HG02938 (cell line): ENCODE data around the gene CACNA1G.

ENCODE experiments used
- ATAC-seq: cut with Tn5 transposase; IDR thresholded peaks from one replicate; pipeline ENCODE4 v1.9.1; 2021; ENCODE audit warnings: mild to moderate bottlenecking, moderate library complexity; ENCODE audit not compliant: unreplicated experiment

The CACNA1G gene

DNA sequence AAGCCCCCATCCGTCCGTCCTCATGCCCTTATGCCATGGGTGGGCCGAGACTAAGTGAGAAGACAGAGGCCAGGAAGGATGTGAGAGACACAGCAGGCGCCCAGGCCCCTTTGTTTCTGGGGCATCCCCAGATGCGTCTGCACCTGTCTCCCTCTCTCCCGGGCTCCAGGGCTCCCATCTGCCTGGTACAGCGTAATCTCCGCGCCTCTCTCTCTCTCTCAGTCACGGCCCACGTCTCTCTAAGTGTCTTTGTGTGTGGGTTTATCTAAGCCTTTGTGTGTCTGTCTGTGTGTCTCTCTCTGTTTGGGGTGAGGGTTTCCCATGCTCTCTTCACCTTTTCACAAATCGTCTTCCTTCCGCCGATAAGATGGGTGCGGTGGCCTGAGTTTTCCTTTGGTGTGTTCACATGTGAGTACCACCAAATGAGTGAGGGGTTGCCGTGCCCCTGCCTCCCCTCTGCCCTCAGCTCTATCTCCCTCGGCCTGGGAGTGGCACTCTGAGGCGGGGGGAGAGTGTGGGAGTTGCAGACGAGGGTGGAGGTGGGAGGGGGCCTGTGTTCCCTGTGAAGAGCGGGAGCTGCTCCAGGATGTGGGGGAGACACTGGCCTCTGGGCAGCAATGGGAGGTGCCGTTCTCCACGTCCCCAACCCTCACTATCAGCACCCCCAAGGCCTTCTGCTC, 48.3 kb downstream of the CACNA1G start:
- no peak for ATAC-seq

DNA sequence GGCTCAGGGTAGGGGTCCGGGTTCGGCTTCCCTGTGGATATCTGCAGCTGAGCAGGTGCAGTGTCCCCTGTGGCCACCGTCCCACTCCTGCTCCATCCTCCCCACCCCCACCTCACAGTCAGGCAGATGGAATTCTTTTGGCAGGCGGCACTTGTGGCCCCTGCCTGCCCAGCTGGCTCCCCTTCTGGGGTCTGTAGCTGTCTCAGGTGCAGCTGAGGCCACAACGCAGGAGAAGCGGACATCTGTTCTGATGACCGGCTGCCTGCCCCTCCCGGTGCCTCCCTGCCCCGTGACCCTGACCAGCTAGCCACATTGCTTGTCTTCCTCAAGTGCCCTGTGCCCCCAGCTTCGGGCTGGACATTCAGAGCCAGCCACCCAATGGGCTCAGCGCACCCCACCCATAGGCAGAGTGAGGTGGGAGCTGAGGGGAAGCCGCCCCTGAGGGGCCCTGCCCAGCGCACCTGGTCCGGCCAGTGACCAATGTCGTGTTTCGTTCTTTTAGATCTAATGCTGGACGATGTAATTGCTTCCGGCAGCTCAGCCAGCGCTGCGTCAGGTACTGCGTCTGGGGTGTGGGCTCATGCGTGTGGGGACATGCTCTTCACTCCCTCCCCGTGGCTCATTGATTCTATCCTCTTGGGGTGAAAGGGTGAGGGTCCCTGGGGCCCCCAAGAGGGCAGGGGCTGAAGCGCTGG, 49.0 kb downstream of the CACNA1G start:
- no peak for ATAC-seq

DNA sequence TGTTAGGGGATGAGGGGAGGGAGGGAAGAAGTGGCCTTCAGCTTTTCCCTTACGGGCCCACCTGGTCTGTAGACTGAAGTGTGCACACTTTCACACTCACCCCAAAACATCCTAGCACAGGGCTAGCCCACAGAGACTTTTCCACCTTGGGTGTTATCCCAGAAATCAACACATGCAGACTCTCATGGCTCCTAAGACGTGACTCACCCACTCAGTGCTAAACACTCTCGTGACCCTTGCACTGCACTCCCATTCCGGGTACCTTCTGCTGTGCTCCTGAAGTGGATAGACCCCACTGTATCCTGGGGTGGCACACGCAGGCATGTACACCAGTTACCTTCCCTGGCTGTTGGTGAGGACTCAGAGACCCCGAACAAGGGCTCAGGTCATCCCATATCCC, 51.1 kb downstream of the CACNA1G start:
- ATAC-seq = no peak

DNA sequence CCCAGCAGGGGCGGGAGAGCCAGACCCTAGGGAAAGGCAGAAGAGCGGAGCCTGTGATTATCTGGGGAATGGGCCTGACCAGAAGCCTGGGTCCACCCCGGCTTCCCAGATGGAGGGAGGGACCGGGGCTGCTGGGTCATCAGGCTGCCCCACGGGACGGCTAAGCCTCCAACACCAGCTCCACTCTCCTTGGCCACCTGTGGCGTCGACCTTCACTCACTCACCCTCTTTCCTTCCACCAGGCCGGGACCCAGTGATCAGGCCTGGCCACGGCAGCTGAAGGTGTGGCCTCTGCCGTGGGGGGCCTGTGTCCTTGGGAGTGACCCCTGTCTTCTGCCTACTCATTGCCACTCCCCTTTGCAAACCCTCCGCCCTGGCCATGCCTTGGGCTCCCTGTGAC, 51.8 kb downstream of the CACNA1G start:
- ATAC-seq = no peak

DNA sequence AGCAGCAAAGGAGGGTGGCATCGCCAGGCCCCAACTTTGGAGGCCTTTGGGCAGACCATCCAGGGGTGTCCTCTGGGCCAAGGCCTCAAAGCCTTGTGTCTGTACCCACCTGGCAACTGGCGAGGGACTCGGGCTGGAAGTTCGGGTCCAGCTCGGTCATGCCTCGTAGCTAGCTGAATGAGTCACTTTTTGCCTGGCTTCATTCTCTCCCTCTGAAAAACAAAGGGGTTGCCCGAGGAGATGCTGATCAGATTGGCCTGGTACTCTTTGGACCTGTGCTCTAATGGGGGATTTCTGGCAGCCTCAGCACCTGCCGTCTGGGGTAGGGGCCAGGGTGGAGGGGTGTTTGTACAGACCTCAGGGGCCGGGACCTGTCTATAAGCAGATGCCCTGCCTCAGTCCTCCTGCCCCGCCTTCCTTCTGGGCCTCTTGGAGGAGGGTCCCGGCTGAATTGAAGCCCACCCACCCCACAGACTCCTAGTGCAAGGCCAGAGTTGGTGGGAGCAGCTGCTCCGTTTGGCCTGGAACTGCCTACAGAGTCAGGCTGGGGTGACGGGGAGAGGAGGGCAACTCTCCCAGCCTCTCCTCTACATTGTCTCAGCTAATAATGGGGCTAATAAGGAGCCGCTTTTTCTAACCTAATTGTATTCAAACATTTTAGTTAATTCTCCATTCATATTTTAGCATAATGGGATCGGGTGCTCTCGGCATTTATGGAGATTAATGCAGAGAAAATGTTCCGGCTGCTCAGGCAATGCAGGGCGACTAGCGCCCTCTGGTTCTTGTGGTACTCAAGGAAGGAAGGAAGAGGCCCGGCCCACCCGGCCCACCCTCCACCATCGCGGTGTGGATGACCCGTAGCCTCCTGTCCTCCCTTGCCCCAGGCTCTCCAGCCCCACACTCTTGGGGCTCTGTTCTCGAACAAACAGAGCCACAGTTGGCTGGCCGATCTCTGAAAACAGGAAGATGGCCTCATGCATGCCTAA, 52.8 kb downstream of the CACNA1G start:
- ATAC-seq = no peak

DNA sequence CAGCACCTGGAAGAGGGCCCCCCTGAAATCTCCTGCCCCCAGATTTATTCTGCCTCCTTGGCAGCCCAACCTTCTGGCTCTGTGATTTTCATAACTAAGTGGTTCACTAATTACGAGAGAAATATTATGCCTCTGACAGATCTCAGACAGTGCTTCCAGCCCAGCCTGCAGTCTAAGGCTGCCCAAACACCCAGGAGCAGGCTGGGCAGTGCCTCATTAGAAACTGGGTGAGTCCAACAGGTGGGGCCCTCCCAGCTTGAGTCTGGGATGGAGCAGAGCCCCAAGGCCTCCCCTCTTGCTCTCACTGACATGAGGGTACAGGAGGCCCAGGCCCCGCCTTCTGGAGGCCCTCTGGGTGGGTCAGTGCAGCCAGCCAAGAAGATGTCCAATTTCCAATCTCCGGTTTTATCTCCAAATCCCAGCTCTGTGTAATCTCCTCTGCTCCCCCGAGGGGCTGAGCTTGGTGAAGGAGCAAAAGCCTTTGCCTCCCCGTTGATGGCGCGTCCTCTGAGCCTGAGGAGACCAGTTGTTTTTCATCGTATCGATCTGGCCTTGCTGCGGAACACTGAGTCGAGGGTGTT, 54.0 kb downstream of the CACNA1G start:
- no peak for ATAC-seq

DNA sequence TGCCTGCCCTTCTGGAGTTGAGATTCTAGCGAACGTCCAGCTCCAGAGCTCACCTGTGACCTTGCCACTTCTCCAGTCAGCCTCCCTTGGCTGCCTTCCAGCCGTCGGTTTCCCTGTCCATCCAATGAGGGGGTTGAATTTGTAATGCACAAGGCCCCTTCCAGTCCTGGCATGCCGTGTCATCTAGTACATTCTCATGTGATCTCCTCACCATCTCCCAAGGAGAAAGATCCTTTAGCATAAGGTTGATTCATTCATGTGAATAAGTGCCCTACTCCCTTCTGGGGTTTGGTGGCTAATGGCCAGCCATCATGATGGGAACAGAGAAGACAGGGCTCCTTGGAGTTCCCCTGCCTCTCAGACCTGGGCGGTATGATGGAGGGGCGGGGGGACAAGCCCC, 55.3 kb downstream of the CACNA1G start:
- ATAC-seq = no peak

DNA sequence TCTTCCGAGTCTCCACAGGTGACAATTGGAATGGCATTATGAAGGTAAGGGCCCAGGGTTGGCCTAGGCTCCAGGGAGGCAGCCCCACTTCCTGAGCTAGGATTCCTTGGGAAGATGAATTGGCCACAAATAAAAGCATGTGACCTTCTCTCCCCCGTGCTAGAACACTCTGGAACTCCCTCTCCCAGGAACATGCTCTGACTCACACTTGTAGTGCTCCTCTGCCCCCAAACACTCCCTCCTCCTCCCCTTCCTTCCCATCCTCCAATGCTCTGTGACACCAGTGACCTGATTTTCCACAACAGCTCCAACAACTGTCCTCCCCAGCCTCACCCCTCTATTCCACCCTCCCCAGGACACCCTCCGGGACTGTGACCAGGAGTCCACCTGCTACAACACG, 57.8 kb downstream of the CACNA1G start:
- no peak for ATAC-seq

DNA sequence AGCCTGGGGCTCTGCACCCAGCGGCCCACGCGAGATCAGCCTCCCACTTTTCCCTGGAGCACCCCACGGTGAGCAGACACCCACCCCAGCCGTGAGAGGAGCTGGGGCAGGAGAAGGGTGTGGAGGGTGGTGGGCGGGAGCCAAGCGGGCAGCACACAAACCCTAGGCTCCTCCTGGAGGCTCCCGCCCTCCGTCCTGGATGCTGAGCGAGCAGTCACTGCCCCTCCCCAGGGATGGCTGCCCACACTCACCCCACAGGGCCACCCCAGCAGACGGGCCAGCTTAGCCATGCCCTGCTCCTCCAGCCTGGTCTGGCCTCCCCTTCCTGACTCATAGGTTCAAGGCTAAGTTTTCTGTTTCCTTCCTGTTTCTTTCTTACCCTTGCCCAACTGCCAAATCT, 58.4 kb downstream of the CACNA1G start:
- no peak for ATAC-seq

DNA sequence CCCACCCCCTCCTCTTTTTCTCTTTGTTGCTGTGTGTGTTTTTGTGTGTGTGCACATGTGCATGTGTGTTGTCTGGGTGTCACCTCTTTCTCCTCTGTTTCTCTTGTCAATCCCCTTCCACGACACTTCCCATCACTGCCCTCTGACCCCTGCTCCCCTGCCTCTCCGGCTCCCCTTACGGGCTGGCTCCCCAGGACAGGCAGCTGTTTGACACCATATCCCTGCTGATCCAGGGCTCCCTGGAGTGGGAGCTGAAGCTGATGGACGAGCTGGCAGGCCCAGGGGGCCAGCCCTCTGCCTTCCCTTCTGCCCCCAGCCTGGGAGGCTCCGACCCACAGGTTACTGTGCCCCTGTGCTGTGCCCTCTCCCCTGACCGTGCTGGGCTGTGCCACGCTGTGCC, 59.0 kb downstream of the CACNA1G start:
- ATAC-seq = no peak

DNA sequence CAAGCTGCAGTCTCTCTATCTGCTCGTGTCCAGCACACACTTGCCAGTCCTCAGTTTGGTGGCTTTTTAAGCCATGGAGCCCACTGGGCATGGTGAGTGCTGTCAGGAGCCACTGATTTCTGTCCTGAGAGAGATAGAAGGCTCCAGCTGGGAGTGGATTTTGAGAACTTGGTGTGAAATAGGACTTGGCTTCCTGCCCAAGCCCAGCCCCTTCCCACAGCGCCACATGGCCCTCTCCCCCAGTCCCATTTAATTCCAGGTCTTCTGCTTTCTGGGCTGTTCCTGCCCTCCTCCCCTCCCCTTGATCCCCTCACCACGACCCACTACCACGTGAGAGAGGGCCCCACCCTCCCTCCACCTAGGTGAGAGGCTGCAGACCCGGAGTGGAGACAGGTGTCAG, 59.7 kb downstream of the CACNA1G start:
- ATAC-seq = no peak

DNA sequence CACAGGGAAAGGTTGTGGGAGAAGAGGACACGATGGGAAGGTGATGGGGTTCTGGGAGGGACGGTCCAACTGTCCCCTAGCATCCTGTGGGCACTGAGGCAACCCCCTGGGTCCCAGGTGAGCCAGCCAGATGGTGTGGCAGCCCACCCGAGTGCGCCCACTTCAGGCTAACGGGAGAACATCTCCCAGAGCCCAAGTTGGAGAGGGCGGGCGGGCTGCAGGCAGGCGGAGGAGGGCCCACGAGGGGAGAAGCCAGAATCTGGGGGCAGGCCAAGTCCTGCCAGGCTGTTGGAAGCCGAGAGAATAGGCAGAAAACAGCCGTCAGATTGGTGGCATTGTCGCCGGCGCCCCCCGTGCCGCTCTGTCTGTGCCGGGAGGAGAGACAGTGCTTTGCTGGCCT, 60.3 kb downstream of the CACNA1G start:
- no peak for ATAC-seq

DNA sequence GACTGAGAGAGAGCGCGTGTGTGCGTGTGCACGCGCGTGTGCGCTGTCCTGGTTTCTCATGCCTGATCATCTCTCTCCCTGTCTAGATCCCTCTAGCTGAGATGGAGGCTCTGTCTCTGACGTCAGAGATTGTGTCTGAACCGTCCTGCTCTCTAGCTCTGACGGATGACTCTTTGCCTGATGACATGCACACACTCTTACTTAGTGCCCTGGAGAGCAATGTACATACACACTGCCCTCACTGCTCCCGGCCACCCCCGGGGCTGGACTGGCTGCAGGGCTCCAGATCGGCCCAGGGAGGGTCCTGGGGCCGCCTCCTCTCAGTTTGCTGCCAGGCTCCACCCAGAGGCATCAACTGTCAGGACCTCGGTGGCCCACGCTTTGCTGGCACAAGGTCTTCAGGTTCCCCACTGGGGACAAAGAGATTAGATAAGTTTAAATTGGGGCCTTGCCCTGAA, 61.1 kb downstream of the CACNA1G start:
- ATAC-seq = no peak

DNA sequence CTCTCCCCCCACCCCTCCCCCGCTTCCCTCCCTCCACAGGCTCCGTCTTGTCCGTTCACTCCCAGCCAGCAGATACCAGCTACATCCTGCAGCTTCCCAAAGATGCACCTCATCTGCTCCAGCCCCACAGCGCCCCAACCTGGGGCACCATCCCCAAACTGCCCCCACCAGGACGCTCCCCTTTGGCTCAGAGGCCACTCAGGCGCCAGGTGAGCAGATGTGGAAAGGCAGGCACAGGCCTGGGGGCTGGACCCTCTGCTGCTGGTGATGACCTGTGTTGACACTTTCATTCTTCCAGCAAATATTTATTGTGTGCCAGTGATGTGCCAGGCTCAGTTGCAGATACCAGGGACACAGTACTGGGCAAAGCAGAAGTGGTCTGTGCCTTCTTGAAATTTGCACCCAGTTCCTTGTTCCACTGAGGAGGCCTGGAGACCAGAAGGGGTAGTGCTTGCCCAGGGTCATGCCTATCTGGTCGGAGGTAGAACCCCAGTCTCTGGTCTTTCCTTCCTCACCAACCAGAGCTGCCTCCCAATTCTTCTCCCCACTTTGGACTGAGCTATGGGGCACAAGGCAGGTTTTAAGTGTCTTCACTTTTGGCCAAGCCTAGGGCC, 63.9 kb downstream of the CACNA1G start:
- no peak for ATAC-seq

DNA sequence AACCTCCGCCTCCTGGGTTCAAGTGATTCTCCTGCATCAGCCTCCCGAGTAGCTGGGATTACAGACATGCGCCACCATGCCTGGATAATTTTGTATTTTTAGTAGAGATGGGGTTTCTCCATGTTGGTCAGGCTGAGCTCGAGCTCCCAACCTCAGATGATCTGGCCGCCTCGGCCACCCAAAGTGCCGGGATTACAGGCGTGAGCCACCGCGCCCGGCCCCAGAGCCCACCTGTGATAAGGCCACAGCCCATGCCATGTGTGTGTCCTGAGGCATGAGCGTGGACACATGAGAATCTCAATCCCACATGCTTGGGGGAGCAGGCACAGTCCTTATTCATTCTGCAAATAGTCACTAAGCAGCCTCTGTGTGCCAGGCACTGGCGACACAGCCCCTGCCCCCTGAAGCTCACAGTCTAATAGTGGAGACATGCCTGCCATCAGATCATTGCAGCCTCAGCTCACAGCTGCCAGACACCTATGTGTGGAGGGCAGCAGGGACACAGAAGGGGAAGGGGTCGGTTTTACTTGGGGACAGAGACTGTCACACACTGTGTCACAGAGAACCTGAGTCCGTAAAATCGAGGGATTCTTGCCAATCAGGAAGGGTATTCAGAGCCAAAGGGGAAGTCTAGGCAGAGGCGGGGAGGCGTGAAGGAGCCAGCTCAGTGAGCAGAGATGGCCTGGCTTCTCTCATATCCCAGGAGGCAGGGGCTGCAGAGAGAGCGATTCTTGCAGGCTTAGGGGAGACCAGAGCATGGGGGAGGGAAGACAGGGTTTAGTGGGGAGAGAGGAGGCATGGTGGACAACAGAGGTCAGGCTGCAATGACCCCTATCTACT, 64.7 kb downstream of the CACNA1G start:
- ATAC-seq = no peak

DNA sequence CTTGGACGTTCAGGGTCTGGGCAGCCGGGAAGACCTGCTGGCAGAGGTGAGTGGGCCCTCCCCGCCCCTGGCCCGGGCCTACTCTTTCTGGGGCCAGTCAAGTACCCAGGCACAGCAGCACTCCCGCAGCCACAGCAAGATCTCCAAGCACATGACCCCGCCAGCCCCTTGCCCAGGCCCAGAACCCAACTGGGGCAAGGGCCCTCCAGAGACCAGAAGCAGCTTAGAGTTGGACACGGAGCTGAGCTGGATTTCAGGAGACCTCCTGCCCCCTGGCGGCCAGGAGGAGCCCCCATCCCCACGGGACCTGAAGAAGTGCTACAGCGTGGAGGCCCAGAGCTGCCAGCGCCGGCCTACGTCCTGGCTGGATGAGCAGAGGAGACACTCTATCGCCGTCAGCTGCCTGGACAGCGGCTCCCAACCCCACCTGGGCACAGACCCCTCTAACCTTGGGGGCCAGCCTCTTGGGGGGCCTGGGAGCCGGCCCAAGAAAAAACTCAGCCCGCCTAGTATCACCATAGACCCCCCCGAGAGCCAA, 65.6 kb downstream of the CACNA1G start:
- ATAC-seq = no peak

DNA sequence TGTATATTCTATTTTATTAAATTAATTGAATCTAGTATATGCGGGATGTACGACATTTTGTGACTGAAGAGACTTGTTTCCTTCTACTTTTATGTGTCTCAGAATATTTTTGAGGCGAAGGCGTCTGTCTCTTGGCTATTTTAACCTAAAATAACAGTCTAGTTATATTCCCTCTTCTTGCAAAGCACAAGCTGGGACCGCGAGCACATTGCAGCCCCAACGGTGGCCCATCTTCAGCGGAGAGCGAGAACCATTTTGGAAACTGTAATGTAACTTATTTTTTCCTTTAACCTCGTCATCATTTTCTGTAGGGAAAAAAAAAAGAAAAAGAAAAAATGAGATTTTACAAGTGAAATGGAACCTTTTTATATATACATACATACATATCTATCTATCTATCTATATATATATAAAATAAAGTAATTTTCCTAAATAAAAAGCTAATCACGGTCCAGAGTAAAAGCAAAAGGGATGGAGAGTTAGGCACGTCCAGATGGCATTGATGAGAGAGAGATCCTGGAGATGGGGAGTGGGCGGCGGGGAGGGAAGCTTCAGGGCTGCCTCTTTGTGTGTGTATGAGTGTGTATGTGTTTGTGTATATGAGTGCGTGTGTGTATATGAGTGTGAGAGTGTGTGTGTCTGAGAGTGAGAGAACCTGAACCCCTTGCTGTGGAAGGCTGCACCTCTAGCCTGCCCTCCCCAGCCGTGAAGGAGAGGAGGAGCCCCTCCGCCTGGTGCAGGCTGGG, 66.7 kb downstream of the CACNA1G start:
- ATAC-seq = no peak

DNA sequence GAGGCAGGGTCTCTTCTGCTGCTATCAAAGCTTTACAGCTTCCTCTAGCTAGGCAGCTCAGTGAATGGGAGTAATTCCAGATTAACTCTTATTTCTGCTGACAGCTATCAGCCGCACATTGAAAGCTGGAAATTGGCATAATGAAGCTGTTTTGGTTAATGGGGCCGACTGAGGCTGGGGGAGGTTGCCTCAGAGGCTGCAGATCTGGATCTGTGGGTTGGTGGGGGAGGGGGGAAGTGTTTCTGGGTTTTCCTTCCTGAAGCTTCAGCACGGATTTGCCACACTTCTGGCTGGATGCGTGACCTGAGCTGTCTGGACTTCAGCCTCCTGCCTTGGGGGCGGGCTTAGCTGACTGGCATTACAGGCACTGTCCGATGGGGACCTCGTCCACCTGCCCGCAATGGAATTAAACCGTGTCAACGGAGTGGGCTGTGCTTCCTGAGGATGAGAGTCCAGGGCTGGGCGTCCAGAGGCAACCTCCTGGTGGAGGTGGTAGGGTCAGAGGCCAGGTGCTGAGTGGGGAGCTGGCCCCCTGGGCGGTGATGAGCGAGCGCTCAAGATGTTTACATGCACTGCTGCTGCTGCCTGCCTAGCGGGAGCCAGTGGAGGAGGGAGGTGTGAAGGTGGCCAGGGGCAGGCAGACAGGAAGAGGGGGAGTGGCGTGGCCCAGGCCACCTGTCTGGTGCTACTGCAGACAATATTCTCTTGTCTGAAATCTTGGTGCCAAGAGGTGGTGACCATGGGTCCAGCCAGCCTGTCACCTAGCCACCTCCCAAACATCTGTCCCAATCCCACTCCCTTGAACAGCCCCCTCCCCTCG, 67.5 kb downstream of the CACNA1G start:
- no peak for ATAC-seq
